ENCODE data around the gene HDGF.

DNA sequence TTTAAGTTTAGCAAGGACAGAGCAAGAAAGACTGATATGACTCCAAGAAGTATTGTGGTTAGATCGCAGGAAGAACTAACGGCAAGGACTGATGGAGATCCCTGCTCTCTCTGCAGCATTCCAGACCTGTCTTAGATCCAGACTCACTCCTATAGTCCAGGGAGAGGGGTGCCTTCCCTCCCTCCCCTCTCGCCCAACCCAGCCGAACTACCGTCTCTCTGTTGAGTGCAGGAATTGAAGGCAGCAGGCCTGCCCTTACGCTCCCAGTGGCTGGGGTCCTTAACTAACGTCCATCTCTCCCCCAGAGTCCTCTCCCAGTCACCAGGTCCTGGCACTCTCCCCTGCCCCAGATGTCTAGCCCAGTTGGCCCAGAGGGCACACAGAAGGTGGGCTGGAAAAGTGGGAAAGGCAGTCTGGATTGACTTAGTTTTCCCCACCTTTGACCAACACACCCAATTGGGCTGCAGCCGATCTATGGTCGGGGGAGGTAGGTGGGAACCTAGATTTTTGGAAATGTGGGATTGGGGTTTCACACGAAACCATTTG, 47.2 kb downstream of the HDGF start:
- TF ChIP-seq, protein P1, sequence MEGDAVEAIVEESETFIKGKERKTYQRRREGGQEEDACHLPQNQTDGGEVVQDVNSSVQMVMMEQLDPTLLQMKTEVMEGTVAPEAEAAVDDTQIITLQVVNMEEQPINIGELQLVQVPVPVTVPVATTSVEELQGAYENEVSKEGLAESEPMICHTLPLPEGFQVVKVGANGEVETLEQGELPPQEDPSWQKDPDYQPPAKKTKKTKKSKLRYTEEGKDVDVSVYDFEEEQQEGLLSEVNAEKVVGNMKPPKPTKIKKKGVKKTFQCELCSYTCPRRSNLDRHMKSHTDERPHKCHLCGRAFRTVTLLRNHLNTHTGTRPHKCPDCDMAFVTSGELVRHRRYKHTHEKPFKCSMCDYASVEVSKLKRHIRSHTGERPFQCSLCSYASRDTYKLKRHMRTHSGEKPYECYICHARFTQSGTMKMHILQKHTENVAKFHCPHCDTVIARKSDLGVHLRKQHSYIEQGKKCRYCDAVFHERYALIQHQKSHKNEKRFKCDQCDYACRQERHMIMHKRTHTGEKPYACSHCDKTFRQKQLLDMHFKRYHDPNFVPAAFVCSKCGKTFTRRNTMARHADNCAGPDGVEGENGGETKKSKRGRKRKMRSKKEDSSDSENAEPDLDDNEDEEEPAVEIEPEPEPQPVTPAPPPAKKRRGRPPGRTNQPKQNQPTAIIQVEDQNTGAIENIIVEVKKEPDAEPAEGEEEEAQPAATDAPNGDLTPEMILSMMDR (conservative IDR thresholded peaks at IDR 0.05) = no peak
- no peak for TF ChIP-seq ZFX (IDR thresholded peaks at IDR 0.05)
